Gastrocnemius medialis (tissue), 4 donors: ENCODE measurements around the gene GARIN5B. TPM values are rescaled to one million over a fixed set of nuclear protein-coding genes. Genes with fewer than 3 reads are reported as not detected.
A peak's percentile ranks its signal among the peaks of the same experiment; 100 is the strongest.
"Not testable (repeated sequence)": the region's sequence is repeated elsewhere in the genome, so short reads cannot be mapped to it uniquely, and the experiment has no call there.

Source experiments
- ATAC-seq, 2 donors: fragments of 150-250 bp; one replicate each; pipeline ENCODE4 v1.9.1; 2016
- DNase-seq, 2 donors: peaks; one replicate each; pipeline ENCODE4 v3.0.0-alpha.2; 2019
- H3K27ac ChIP-seq, 4 donors: fragments of 200-600 bp; sonication (generic); 1 replicate in 1 of 4; 2 replicates in 3 of 4; pipeline ENCODE4 v1.5.1; 2016 to 2018; ENCODE audit warnings: mild to moderate bottlenecking in 2 of 4, moderate library complexity in 1 of 4
- H3K27me3 ChIP-seq, 3 donors: fragments of 200-600 bp; sonication (generic) in 2 of 3; 1 replicate in 1 of 3; 2 replicates in 2 of 3; pipeline versions ENCODE4 v1.5.1 to v1.6.0; 2016 to 2019; ENCODE audit warnings: mild to moderate bottlenecking in 1 of 3, moderate library complexity in 1 of 3
- H3K36me3 ChIP-seq, 2 donors: fragments of 200-600 bp; sonication (generic) in 1 of 2; one replicate each; pipeline ENCODE4 v1.5.1; 2017 to 2018
- H3K4me1 ChIP-seq, 2 donors: fragments of 200-600 bp; sonication (generic) in 1 of 2; one replicate each; pipeline ENCODE4 v1.5.1; 2016 to 2017; ENCODE audit warnings: mild to moderate bottlenecking in 2 of 2
- H3K4me3 ChIP-seq, 4 donors: fragments of 200-600 bp; sonication (generic) in 3 of 4; 1 replicate in 1 of 4; 2 replicates in 3 of 4; pipeline ENCODE4 v1.5.1; 2016 to 2019; ENCODE audit warnings: mild to moderate bottlenecking in 2 of 4
- H3K9me3 ChIP-seq, 3 donors: fragments of 200-600 bp; sonication (generic) in 2 of 3; 1 replicate in 1 of 3; 2 replicates in 2 of 3; pipeline ENCODE4 v1.5.1; 2016 to 2019
- POLR2A ChIP-seq, 2 donors: fragments of 450-650 bp; IDR thresholded peaks; one replicate each; pipeline ENCODE4 v1.6.1; 2017; ENCODE audit warnings: antibody characterized with exemption in 2 of 2, mild to moderate bottlenecking in 2 of 2, moderate library complexity in 2 of 2
- in situ Hi-C, 4 donors: fragments of 200-750 bp; cut with MboI; loops; one replicate each; pipeline versions ENCODE4 v1.15.0 to v1.8.0; 2017; ENCODE audit warnings: low sequenced_read_pairs in 4 of 4
- intact Hi-C: fragments of 100-400 bp; cut with DNase I; formaldehyde crosslinking; loops from one replicate; pipeline ENCODE4 v1.15.1; 2023; ENCODE audit warnings: low total_unique reads
- total RNA-seq, 4 donors: library from RNA; depleted of rRNA; stranded (reverse); fragments of >200 nt; gene quantifications; one replicate each; pipeline versions ENCODE4 v1.1.0 to v1.2.3, GENCODE V29; 2016
- TF ChIP-seq, protein P1 (sequence below), 5 experiments: fragments of 450-650 bp in 3 of 5; fragments of 200-600 bp in 2 of 5; sonication (generic) in 2 of 5; IDR thresholded peaks in 4 of 5; conservative IDR thresholded peaks in 1 of 5; 1 replicate in 4 of 5; 2 replicates in 1 of 5; pipeline ENCODE4 v1.5.1; 2016 to 2019; ENCODE audit warnings: antibody characterized with exemption in 5 of 5, mild to moderate bottlenecking in 3 of 5, moderate library complexity in 3 of 5

The GARIN5B gene
- not detected for total RNA-seq

- no peak for TF ChIP-seq POLR2A (IDR thresholded peaks at IDR 0.05)
- TF ChIP-seq, protein P1, sequence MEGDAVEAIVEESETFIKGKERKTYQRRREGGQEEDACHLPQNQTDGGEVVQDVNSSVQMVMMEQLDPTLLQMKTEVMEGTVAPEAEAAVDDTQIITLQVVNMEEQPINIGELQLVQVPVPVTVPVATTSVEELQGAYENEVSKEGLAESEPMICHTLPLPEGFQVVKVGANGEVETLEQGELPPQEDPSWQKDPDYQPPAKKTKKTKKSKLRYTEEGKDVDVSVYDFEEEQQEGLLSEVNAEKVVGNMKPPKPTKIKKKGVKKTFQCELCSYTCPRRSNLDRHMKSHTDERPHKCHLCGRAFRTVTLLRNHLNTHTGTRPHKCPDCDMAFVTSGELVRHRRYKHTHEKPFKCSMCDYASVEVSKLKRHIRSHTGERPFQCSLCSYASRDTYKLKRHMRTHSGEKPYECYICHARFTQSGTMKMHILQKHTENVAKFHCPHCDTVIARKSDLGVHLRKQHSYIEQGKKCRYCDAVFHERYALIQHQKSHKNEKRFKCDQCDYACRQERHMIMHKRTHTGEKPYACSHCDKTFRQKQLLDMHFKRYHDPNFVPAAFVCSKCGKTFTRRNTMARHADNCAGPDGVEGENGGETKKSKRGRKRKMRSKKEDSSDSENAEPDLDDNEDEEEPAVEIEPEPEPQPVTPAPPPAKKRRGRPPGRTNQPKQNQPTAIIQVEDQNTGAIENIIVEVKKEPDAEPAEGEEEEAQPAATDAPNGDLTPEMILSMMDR (IDR thresholded peaks at IDR 0.05 in 4 of 5, conservative IDR thresholded peaks at IDR 0.05 in 1 of 5) = no peak
- ATAC-seq = no peak
Observed at GRCh38 chr19:55362990-55363716, at the start of gene GARIN5B. GARIN5B (minus strand) TSS chr19:55363260; CDS start chr19:55363066, 194 bp downstream.

GRCh38 chr19:55410168-55410567 is 47.1 kb upstream of the GARIN5B start:
- H3K9me3 ChIP-seq = no peaks in the 10 kb centered on the region
- no peak overlapping the region for H3K4me3 ChIP-seq
- no peaks in the 10 kb centered on the region for H3K36me3 ChIP-seq
- H3K4me1 ChIP-seq = peaks cover 0 to 15% of the 10 kb centered on the region in 2 donors
- no peaks in the 10 kb centered on the region for H3K27me3 ChIP-seq
- intact Hi-C loops (no loop called here), in situ Hi-C loops (loop anchor here in 1 of 4 donors (25.0 kb wide), 2 partner anchors 123 to 273 kb away; partner anchors contain the start of genes BRSK1, HSPBP1 and TNNT1)
- no peak for DNase-seq
- TF ChIP-seq POLR2A (IDR thresholded peaks at IDR 0.05) = no peak
- TF ChIP-seq, protein P1 (IDR thresholded peaks at IDR 0.05 in 4 of 5, conservative IDR thresholded peaks at IDR 0.05 in 1 of 5) = no peak
- no peak overlapping the region for H3K27ac ChIP-seq
- no peak for ATAC-seq

More at GRCh38 chr19:55362990-55363716, at the start of gene GARIN5B:
- no peak for DNase-seq
- peaks cover 4 to 9% (median 6%) of the 10 kb centered on the region in 3 donors for H3K27me3 ChIP-seq
- no peaks in the 10 kb centered on the region for H3K4me1 ChIP-seq
- intact Hi-C loops = no loop called here
- H3K4me3 ChIP-seq = no peak within 1 kb of the TSS
- H3K9me3 ChIP-seq = no peaks in the 10 kb centered on the region
- H3K36me3 ChIP-seq = no peaks in the 10 kb centered on the region
- H3K27ac ChIP-seq = no peak within 1 kb of the TSS
- in situ Hi-C loops = no loop called here

DNA sequence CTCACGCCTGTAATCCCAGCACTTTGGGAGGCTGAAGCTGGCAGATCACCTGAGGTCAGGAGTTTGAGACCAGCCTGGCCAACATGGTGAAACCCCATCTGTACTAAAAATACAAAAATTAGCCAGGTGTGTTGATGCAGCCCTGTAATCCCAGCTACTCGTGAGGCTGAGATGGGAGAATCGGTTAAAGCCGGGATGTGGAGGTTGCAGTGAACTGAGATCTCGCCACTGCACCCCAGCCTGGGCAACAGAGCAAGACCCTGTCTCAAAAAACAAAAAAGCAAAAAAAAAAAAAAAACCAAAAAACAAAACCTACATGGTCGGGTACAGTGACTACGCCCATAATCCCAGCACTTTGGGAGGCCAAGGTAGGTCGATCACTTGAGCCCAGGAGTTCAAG is 46.1 kb upstream of the GARIN5B start:
- in situ Hi-C loops (loop anchor here in 1 of 4 donors (25.0 kb wide), 2 partner anchors 122 to 272 kb away; partner anchors contain the start of genes BRSK1, HSPBP1 and TNNT1), intact Hi-C loops (loop anchor here (5.0 kb wide), 2 partner anchors 53 to 213 kb away; partner anchors contain the start of genes C19orf85, ISOC2 and ZNF784)
- not testable (repeated sequence) for H3K36me3 ChIP-seq, H3K4me3 ChIP-seq, DNase-seq, H3K9me3 ChIP-seq, H3K27me3 ChIP-seq, H3K27ac ChIP-seq, ATAC-seq
- peaks cover 0 to 15% of the 10 kb centered on the region in 2 donors for H3K4me1 ChIP-seq

DNA sequence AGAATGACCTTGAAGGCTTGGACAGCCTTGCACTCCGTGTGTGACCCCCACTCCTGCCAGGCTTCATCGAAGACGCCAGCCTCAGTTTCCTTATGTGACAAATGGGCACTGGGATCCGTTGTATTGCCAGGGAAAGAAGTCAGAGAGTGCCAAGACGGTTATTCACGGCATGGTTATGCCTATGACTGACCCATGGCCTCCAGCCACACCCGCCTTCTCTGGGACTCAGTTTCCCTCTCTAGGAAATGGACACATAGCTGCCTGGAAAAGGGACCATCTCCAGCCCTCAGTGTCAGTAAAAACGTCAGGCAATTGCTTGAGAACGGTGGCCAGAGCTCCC is 45.4 kb upstream of the GARIN5B start:
- ATAC-seq (no peak), DNase-seq (no peak)
- no peaks in the 10 kb centered on the region for H3K36me3 ChIP-seq
- H3K4me1 ChIP-seq = peaks cover 0 to 15% of the 10 kb centered on the region in 2 donors
- intact Hi-C loops = loop anchor here (1.0 to 5.0 kb wide), 3 partner anchors 54 to 214 kb away; partner anchors contain the start of genes C19orf85, ISOC2, KMT5C and ZNF784
- H3K27me3 ChIP-seq = no peaks in the 10 kb centered on the region
- in situ Hi-C loops = loop anchor here in 1 of 4 donors (25.0 kb wide), 2 partner anchors 121 to 271 kb away; partner anchors contain the start of genes BRSK1, HSPBP1 and TNNT1
- H3K27ac ChIP-seq = peak overlapping the region; percentile 91 to 97 (median 93)
- peak overlapping the region; percentile 68 to 85 (median 70) for H3K4me3 ChIP-seq
- H3K9me3 ChIP-seq = no peaks in the 10 kb centered on the region
- TF ChIP-seq, protein P1 (IDR thresholded peaks at IDR 0.05 in 4 of 5, conservative IDR thresholded peaks at IDR 0.05 in 1 of 5) = no peak
- TF ChIP-seq POLR2A (IDR thresholded peaks at IDR 0.05) = no peak
